SU-DHL-6 (cell line): ENCODE data around the gene TCEANC.

ENCODE experiments used
- H2AFZ ChIP-seq: fragments of 200-600 bp; sonication (generic); 2 replicates; pipeline ENCODE4 v1.6.1; 2014; ENCODE audit warnings: low read depth, mild to moderate bottlenecking, moderate library complexity, mixed read lengths, antibody characterized with exemption, low read length; ENCODE audit not compliant: severe bottlenecking
- H3F3A ChIP-seq: fragments of 200-600 bp; shearing (Covaris generic); 2 replicates; pipeline ENCODE4 v1.6.0; 2016; ENCODE audit warnings: antibody characterized with exemption, mild to moderate bottlenecking; ENCODE audit not compliant: insufficient read depth
- H3K27ac ChIP-seq: fragments of 200-600 bp; sonication (generic); 2 replicates; pipeline ENCODE4 v1.5.1; 2016; ENCODE audit warnings: low read depth, mild to moderate bottlenecking, low read length, moderate library complexity, mixed read lengths
- H3K27me3 ChIP-seq: fragments of 200-600 bp; sonication (generic), shearing (Covaris generic); 2 replicates; pipeline ENCODE4 v1.6.0; 2014; ENCODE audit warnings: mild to moderate bottlenecking, low read length
- H3K36me3 ChIP-seq: fragments of 200-600 bp; sonication (generic); 2 replicates; pipeline ENCODE4 v1.6.1; 2014; ENCODE audit warnings: mild to moderate bottlenecking, low read length, mixed read lengths
- H3K4me2 ChIP-seq: fragments of 300-600, 200-600 bp; shearing (Covaris generic), sonication (generic); 2 replicates; pipeline ENCODE4 v1.6.0; 2014; ENCODE audit warnings: low read length, low read depth, mild to moderate bottlenecking; ENCODE audit not compliant: poor library complexity, severe bottlenecking
- H3K4me3 ChIP-seq: fragments of 200-600 bp; sonication (generic); 2 replicates; pipeline ENCODE4 v1.5.1; 2014; ENCODE audit warnings: antibody characterized with exemption, low read length, mild to moderate bottlenecking, mixed read lengths; ENCODE audit not compliant: insufficient read depth, poor library complexity, severe bottlenecking
- H3K79me2 ChIP-seq: fragments of 200-600 bp; sonication (generic); 2 replicates; pipeline ENCODE4 v1.6.1; 2014; ENCODE audit warnings: mild to moderate bottlenecking, low read length, moderate library complexity; ENCODE audit not compliant: insufficient read depth
- H3K9ac ChIP-seq: fragments of 200-600 bp; sonication (generic); 2 replicates; pipeline ENCODE4 v1.7.0; 2014; ENCODE audit warnings: mild to moderate bottlenecking, low read length
- H3K9me2 ChIP-seq: fragments of 200-600 bp; sonication (generic); replicated peaks from 2 replicates; pipeline ENCODE4 v1.6.1; 2014; ENCODE audit warnings: low read length; ENCODE audit not compliant: insufficient read depth
- H3K9me3 ChIP-seq: fragments of 200-600 bp; sonication (generic); 2 replicates; pipeline ENCODE4 v1.6.1; 2014; ENCODE audit warnings: low read length, mixed read lengths; ENCODE audit not compliant: insufficient read depth
- H4K20me1 ChIP-seq: fragments of 200-600 bp; sonication (generic); 2 replicates; pipeline ENCODE4 v1.6.1; 2014; ENCODE audit warnings: low read depth, mild to moderate bottlenecking, antibody characterized with exemption, low read length, moderate library complexity, mixed read lengths
- EZH2phosphoT487 ChIP-seq: fragments of 200-600 bp; sonication (generic), shearing (Covaris generic); conservative IDR thresholded peaks from 2 replicates; pipeline ENCODE4 v1.6.1; 2018; ENCODE audit warnings: mild to moderate bottlenecking, antibody characterized with exemption, low read length, moderate library complexity, mixed read lengths
- TF ChIP-seq, protein P1 (sequence below): fragments of 200-600 bp; sonication (generic); IDR thresholded peaks from one replicate; pipeline ENCODE4 v1.5.1; 2017; ENCODE audit warnings: antibody characterized with exemption, mild to moderate bottlenecking, low read length, moderate library complexity; ENCODE audit not compliant: insufficient read depth, poor library complexity, severe bottlenecking

TCEANC gene

DNA sequence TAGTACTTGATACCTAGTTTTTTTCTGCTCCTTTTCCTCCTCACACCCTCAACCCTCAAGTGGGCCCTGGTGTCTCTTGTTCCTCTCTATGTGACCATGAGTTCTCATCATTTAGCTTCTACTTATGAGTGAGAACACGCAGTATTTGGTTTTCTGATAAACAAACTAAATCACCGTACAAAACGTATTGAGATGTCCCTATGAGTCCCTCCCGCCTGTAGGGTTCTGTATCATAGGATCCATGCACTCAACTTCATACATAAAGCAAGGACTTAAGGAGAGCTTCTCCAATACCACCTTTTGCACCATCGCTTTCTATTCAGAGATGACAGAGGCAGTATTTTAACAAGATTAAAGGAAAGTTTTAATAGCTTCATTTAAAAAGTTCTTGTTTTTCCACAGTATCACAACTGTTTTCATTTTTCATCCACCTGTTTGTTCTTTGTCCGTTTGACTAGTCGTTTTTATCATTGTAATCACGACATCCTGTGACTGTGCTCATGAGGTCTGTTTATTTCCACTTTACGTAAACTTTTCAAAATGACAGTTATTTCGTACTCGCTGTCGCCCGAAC is 35.5 kb downstream of the TCEANC start:
- Histone ChIP-seq H3K4me3 (peak overlapping the region; percentile 67), H3F3A (no peaks in the 10 kb centered on the region), H2AFZ (peak overlapping the region; percentile 94), H3K9ac (peak overlapping the region; percentile 74), H3K9me3 (no peaks in the 10 kb centered on the region), H3K79me2 (no peaks in the 10 kb centered on the region), H3K36me3 (no peaks in the 10 kb centered on the region), H3K27ac (no peak overlapping the region), H3K9me2 (no peaks in the 10 kb centered on the region), H4K20me1 (no peaks in the 10 kb centered on the region), H3K4me2 (peak overlapping the region; percentile 82), H3K27me3 (no peaks in the 10 kb centered on the region)
- TF ChIP-seq, protein P1, sequence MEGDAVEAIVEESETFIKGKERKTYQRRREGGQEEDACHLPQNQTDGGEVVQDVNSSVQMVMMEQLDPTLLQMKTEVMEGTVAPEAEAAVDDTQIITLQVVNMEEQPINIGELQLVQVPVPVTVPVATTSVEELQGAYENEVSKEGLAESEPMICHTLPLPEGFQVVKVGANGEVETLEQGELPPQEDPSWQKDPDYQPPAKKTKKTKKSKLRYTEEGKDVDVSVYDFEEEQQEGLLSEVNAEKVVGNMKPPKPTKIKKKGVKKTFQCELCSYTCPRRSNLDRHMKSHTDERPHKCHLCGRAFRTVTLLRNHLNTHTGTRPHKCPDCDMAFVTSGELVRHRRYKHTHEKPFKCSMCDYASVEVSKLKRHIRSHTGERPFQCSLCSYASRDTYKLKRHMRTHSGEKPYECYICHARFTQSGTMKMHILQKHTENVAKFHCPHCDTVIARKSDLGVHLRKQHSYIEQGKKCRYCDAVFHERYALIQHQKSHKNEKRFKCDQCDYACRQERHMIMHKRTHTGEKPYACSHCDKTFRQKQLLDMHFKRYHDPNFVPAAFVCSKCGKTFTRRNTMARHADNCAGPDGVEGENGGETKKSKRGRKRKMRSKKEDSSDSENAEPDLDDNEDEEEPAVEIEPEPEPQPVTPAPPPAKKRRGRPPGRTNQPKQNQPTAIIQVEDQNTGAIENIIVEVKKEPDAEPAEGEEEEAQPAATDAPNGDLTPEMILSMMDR: no peak
- no peak for TF ChIP-seq EZH2phosphoT487

DNA sequence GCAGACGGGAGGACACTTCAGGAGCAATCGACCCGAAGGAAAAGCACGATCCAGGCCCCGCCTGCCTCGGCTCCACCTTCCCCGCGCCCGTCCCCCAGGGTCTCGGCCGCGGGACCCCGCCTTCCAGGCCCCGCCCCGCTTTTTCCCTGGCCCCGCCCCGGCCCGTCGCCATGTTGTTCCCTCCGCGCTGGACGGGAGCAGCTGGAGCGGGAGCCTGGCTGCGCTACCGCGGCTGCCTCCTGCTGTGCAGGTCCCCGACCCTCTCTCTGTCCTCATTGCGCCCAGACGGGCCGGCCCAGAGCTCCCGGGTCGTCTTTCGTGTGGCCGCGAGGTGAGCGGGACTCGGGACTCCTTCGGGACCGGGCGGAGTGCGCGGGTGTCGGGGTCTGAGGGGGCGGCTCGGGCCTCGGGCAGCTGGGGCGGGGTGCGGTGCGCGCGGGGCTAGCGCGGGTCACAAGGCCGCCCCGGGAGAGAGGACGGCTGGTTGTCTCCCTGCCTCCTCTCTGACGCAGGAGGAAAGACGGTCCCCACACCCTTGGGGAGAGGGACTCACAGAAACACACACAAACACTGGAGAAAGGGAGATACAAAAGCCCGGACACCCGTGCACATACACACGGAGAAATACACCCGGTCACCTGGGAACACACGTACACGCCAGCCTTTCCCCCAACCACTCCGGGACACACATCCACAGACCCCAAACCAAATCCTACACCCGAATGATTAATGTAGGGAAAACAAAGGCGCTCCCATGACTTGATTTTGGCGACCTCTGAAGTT is 36.2 kb downstream of the TCEANC start, which contains the start of gene RAB9A:
TSS of gene RAB9A (plus strand) at position 171 of the 783 bp plus-strand sequence. CDS start 19,619 bp downstream, outside the sequence.
- Histone ChIP-seq H3K36me3 (no peaks in the 10 kb centered on the region), H3K9me2 (no peaks in the 10 kb centered on the region), H3F3A (no peaks in the 10 kb centered on the region), H3K27ac (no peak within 1 kb of the TSS), H2AFZ (peak within 1 kb of the TSS; percentile 94), H3K4me3 (peak within 1 kb of the TSS; percentile 67), H3K79me2 (no peaks in the 10 kb centered on the region), H3K9me3 (no peaks in the 10 kb centered on the region), H3K9ac (peak within 1 kb of the TSS; percentile 74), H4K20me1 (no peaks in the 10 kb centered on the region), H3K27me3 (no peaks in the 10 kb centered on the region), H3K4me2 (peak within 1 kb of the TSS; percentile 82)
- TF ChIP-seq, protein P1: no peak
- no peak for TF ChIP-seq EZH2phosphoT487

DNA sequence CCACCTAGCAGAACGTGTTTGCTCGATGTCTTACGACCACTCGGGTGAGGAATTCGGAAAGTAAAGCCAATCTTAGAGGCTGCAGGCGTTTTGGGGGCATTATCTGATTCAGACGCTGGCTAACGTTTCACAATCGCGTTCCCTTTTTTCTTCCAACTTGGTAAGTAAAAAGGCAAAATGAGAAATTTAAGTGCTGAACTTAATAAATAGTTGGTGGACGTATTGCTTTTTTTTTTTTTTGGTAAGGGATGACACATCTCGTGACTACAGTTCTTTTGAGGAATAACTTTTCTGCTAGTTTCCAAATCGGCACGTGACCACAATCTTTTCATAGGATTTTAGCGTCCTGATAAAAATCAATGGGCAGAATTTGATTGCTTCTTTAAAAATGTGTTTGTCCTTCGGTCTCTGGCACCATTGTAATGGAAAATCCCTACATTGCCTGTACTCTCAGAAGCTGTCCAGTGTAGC is 36.8 kb downstream of the TCEANC start:
- no peak overlapping the region for H3K27ac ChIP-seq
- no peaks in the 10 kb centered on the region for H4K20me1 ChIP-seq
- peak overlapping the region; percentile 82 for H3K4me2 ChIP-seq
- no peaks in the 10 kb centered on the region for H3K36me3 ChIP-seq
- no peaks in the 10 kb centered on the region for H3K79me2 ChIP-seq
- peak overlapping the region; percentile 94 for H2AFZ ChIP-seq
- no peak for TF ChIP-seq EZH2phosphoT487
- TF ChIP-seq, protein P1: no peak
- no peaks in the 10 kb centered on the region for H3K9me3 ChIP-seq
- H3K9me2 ChIP-seq: no peaks in the 10 kb centered on the region
- H3K27me3 ChIP-seq: no peaks in the 10 kb centered on the region
- H3K4me3 ChIP-seq: peak overlapping the region; percentile 67
- H3F3A ChIP-seq: no peaks in the 10 kb centered on the region
- H3K9ac ChIP-seq: peak overlapping the region; percentile 74
